Dedifferentiated amniotic fluid mesenchymal stem cell (primary cell): ENCODE data around the gene DSCAM.

ENCODE experiments used
- DNase-seq: peaks from one replicate; pipeline ENCODE4 v3.0.0-alpha.2; 2016; ENCODE audit errors: extremely low spot score

DSCAM gene

GRCh38 chr21:40707656-40708244, 139.2 kb downstream of the DSCAM start:
- DNase-seq = no peak

GRCh38 chr21:40706806-40707655, 139.9 kb downstream of the DSCAM start:
- DNase-seq = no peak

- no peak for DNase-seq
These were observed 140.8 kb downstream of the DSCAM start for GRCh38 chr21:40706176-40706575.

- no peak for DNase-seq
These were observed 142.8 kb downstream of the DSCAM start for GRCh38 chr21:40704141-40704540.

GRCh38 chr21:40699366-40699765, 147.6 kb downstream of the DSCAM start:
- DNase-seq = no peak

- no peak for DNase-seq
These were observed 150.7 kb downstream of the DSCAM start for GRCh38 chr21:40696246-40696645.

- no peak for DNase-seq
These were observed 157.1 kb downstream of the DSCAM start for GRCh38 chr21:40689840-40690360.

GRCh38 chr21:40689217-40689616, 157.7 kb downstream of the DSCAM start:
- no peak for DNase-seq

GRCh38 chr21:40688106-40688864, 158.7 kb downstream of the DSCAM start:
- no peak for DNase-seq

- DNase-seq = no peak
These were observed 159.3 kb downstream of the DSCAM start for GRCh38 chr21:40687625-40688024.

- DNase-seq = no peak
These were observed 160.4 kb downstream of the DSCAM start for GRCh38 chr21:40686526-40686925.

- DNase-seq = no peak
These were observed 161.8 kb downstream of the DSCAM start for GRCh38 chr21:40685141-40685540.

- no peak for DNase-seq
These were observed 162.2 kb downstream of the DSCAM start for GRCh38 chr21:40684726-40685125.

- no peak for DNase-seq
These were observed 163.6 kb downstream of the DSCAM start for GRCh38 chr21:40683349-40683748.

- DNase-seq = no peak
These were observed 165.6 kb downstream of the DSCAM start for GRCh38 chr21:40681164-40681859.

- DNase-seq = no peak
These were observed 166.6 kb downstream of the DSCAM start for GRCh38 chr21:40680311-40680710.

- no peak for DNase-seq
These were observed 168.2 kb downstream of the DSCAM start for GRCh38 chr21:40678681-40679284.

- DNase-seq = no peak
These were observed 171.9 kb downstream of the DSCAM start for GRCh38 chr21:40675017-40675416.

- no peak for DNase-seq
These were observed 174.4 kb downstream of the DSCAM start for GRCh38 chr21:40672602-40673001.

- no peak for DNase-seq
These were observed 175.2 kb downstream of the DSCAM start for GRCh38 chr21:40671716-40672115.

GRCh38 chr21:40668555-40669275, 178.2 kb downstream of the DSCAM start:
- DNase-seq = no peak
